ENCODE measurements around the gene GFPT2. TPM values are rescaled to one million over a fixed set of nuclear protein-coding genes. Genes with fewer than 3 reads are reported as not detected.

Gene GFPT2
- total RNA-seq (10 to 100 TPM in 1 of 4 donors, 1 to 10 TPM in 3; 2.3 to 25.6 (median 7.0) TPM), polyA plus RNA-seq (5.7 TPM)
- long read RNA-seq, donor 1, transcript GFPT2-201 (19 exons, 3,093 nt), result major isoform, 11 of 19 reads
- long read RNA-seq, donor 1, partial matches to known transcripts, result 5 of 19 reads
- long read RNA-seq, donor 1, other reads (novel, unspliced or antisense), result 3 of 19 reads
- long read RNA-seq, donor 2, transcript GFPT2-201 (19 exons, 3,093 nt), result major isoform, 7 of 8 reads
- long read RNA-seq, donor 2, partial matches to known transcripts, result 0 of 8 reads
- long read RNA-seq, donor 2, other reads (novel, unspliced or antisense), result 1 of 8 reads
- long read RNA-seq, donor 3, transcript GFPT2-201 (19 exons, 3,093 nt), result major isoform, 118 of 182 reads
- long read RNA-seq, donor 3, partial matches to known transcripts, result 23 of 182 reads
- long read RNA-seq, donor 3, other reads (novel, unspliced or antisense), result 41 of 182 reads
- long read RNA-seq, donor 4, partial matches to known transcripts, result 1 of 2 reads
- long read RNA-seq, donor 4, other reads (novel, unspliced or antisense), result 1 of 2 reads

DNA sequence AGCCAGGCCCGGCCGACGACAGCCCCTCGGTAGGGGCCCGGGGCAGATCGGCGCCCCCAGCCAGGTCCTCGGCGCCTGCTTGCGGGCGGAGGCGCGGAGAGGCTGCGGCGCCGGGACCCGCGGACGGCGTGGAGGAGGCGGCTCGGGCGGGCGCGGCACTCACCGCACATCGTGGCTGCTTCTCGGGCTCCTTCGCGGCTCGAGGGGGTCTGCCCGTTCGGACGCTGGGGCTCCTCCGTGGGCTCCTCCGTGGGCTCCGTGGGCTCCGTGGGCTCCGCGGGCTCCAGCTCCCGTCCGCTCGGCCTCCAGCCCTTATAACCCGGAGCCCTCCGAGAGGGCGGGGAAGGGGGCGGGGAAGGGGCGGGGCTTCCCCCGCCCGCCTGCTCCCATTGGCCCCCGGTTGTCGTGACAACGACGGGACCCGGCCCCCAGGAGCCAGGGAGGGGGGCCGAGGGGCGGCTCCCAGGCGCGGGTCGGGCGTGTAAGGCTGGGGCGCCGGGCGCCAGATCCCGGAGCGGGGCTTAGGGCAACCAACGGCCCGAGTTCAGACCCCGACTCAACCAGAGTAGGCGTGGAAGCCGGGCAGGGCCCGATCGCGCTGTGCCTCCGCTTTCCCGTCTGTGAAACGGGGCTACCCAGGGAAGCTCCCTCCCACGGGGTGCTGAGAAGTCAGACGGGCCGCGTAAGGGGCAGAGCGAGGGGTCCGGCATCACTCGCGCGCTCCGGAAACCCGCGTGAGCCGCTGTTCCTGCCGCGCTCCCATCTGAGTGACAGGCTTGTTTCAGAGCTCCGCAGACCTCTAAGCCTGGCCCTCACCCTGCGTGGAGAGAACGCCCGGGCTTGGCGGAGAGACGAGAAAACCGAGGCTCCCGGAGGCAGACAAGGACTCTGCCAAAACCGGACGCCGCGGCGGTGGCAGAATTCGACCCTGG lies at the start of gene GFPT2:
Gene GFPT2, minus strand, starts transcription at position 289 of the 932 bp plus-strand sequence. Its CDS starts 119 bp downstream, at position 170.
- Histone ChIP-seq H3K4me3 (ENCODE audit: low read length) (peak within 1 kb of the TSS; percentile 55), H3K27ac (ENCODE audit: low read length) (no peak within 1 kb of the TSS), H3K9me3 (ENCODE audit: control insufficient read depth, low read length) (no peaks in the 10 kb centered on the region), H3K27me3 (ENCODE audit: control insufficient read depth, insufficient read depth) (no peaks in the 10 kb centered on the region), H3K4me1 (ENCODE audit: control insufficient read depth, insufficient read depth, low read length) (no peaks in the 10 kb centered on the region)
- 1% methylated on average over 106 of the region's 106 CpGs for WGBS
- DNase-seq, result peak; percentile 89 to 94 (median 93)
- peak; percentile 96 to 97 for ATAC-seq
- intact Hi-C loops (cut with DNase I), result no loop called here

DNA sequence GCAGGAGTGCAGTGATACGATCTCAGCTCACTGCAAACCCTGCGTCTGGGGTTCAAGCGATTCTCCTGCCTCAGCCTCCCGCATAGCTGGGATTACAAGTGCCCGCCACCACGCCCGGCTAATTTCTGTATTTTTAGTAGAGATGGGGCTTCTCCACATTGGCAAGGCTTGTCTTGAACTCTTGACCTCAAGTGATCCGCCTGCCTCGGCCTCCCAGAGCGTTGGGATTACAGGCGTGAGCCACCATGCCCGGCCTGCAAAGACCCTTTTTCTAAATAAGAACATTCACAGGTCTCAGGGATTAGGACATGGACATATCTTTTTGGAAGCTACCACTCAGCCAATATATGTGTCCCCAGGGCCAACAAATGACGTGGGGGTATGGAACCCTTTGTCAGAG lies 49.6 kb upstream of the GFPT2 start:
- Histone ChIP-seq H3K4me1 (ENCODE audit: control insufficient read depth, insufficient read depth, low read length) (no peaks in the 10 kb centered on the region), H3K9me3 (ENCODE audit: control insufficient read depth, low read length) (peaks cover 3% of the 10 kb centered on the region), H3K4me3 (ENCODE audit: low read length) (no peak overlapping the region), H3K27ac (ENCODE audit: low read length) (no peak overlapping the region), H3K27me3 (ENCODE audit: control insufficient read depth, insufficient read depth) (no peaks in the 10 kb centered on the region)
- DNase-seq (no peak), ATAC-seq (no peak)
- WGBS, result 93% methylated on average over 13 of the region's 13 CpGs
- intact Hi-C loops (cut with DNase I), result no loop called here

DNA sequence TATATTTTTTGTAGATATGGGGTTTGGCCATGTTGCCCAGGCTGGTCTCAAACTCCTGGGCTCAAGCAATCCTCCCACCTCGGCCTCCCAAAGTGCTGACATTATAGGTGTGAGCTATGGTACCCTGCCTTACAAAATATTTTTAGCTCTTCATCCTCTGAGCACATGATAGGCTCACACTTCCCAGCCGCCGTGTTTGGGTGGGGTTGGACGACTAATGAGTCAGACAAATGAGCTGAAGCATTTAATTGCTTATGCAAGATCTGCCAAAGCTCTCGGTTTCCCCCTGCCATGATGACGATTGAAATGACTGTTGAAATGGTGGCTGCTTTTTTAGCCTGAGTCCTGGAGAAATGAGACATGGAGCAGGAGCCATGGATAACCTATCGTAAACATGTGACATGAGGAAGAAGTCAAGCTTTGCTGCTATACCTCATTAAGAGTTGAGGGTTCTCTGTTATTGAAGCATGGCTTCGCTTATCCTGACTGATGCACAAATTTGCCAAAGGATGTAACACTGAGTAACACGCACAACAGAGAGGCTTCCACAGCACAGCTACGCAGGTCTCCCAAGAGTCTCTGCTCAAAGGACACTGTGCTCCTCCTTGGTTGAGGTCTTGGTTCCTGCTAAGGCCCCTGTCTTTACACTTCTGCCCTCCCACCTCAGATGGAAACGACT lies 48.2 kb upstream of the GFPT2 start:
- WGBS, result 89% methylated on average over 11 of the region's 11 CpGs
- DNase-seq, result no peak
- Histone ChIP-seq H3K4me1 (ENCODE audit: control insufficient read depth, insufficient read depth, low read length) (no peaks in the 10 kb centered on the region), H3K9me3 (ENCODE audit: control insufficient read depth, low read length) (peaks cover 3% of the 10 kb centered on the region), H3K4me3 (ENCODE audit: low read length) (no peak overlapping the region), H3K27ac (ENCODE audit: low read length) (no peak overlapping the region), H3K27me3 (ENCODE audit: control insufficient read depth, insufficient read depth) (no peaks in the 10 kb centered on the region)
- intact Hi-C loops (cut with DNase I), result no loop called here
- no peak for ATAC-seq

DNA sequence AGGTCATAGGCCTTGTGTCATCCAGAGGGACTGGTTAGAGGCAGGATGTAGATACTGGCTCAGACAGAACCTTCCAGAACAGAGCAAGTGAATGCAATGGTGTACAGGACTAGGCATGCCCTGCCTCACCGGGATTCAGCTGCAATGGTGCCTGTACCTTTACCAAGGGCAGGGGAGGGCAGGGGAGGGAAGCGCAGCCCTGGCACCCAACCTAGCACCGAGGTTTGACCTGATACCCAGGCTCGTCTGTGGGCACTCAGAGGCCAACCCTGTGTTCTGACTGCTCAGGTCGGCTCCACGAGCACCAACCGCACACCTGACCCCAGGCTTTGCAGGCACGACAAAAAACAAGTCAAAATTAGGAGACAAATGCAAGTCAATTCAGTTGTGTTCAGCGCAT lies 47.3 kb upstream of the GFPT2 start:
- DNase-seq (no peak), ATAC-seq (no peak)
- Histone ChIP-seq H3K4me3 (ENCODE audit: low read length) (no peak overlapping the region), H3K9me3 (ENCODE audit: control insufficient read depth, low read length) (peaks cover 3% of the 10 kb centered on the region), H3K4me1 (ENCODE audit: control insufficient read depth, insufficient read depth, low read length) (no peaks in the 10 kb centered on the region), H3K27me3 (ENCODE audit: control insufficient read depth, insufficient read depth) (no peaks in the 10 kb centered on the region), H3K27ac (ENCODE audit: low read length) (no peak overlapping the region)
- intact Hi-C loops (cut with DNase I), result no loop called here
- WGBS, result 78% methylated on average over 9 of the region's 9 CpGs

DNA sequence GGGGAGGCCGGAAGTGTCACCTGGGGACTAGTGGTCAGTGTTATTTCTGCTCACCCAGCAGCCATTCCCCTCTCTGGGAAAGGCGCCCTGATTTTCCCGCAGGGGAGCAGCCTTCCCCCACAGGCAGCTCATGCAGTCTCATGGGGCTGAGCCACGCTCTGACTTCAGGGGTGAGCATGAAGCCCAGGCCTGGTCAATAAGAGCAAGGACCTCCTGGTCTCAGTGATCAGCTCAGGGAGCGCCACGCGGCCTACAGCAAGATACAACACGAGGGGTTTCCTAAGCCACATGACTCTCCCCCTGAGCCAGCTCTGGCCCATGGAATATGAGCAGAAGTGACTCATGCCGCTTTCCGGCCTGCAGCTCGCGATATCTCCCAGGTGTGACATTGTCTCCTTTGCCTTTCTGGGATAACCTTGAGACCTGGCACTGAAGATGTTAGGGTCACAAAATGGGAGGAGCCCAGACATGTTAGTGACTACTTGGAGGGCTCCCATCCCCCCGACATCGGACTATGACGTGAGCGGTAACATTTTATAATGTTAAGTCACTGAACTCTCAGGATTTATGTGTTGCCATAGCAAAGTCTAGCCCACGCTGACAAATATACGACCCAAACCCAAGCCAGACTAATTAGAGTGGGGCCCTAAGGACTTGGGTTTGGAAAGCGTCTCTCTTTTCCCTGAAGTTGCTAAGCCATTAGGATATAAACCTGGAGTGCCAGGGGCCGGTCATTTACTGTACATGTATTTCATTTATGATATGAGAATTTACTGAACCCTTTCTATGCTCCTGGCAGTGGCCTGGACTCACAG lies 46.5 kb upstream of the GFPT2 start:
- Histone ChIP-seq H3K27ac (ENCODE audit: low read length) (no peak overlapping the region), H3K4me1 (ENCODE audit: control insufficient read depth, insufficient read depth, low read length) (no peaks in the 10 kb centered on the region), H3K4me3 (ENCODE audit: low read length) (no peak overlapping the region), H3K27me3 (ENCODE audit: control insufficient read depth, insufficient read depth) (no peaks in the 10 kb centered on the region), H3K9me3 (ENCODE audit: control insufficient read depth, low read length) (peaks cover 3% of the 10 kb centered on the region)
- 82% methylated on average over 20 of the region's 20 CpGs for WGBS
- intact Hi-C loops (cut with DNase I), result no loop called here
- DNase-seq (no peak), ATAC-seq (no peak)

DNA sequence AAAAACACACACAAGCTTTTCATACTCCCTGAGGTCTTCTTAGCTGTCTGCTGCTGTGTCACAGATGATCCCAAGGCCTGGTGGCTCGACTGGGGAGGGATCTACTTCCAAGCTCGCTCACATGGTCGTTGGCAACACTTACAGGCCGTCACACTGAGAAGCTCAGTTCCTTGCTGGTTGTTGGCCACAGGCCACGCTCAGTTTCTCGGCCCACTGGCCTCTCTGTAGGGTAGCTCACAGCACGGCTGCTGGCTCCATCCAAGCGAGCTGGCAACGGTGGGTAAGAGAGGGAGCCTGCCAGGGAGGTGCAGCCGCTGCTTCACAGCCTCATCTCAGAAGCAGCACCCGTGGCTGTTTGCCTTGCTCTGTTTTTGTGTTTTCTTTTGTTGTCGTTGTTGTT lies 43.8 kb upstream of the GFPT2 start:
- 68% methylated on average over 12 of the region's 12 CpGs for WGBS
- intact Hi-C loops (cut with DNase I), result no loop called here
- Histone ChIP-seq H3K4me1 (ENCODE audit: control insufficient read depth, insufficient read depth, low read length) (no peaks in the 10 kb centered on the region), H3K9me3 (ENCODE audit: control insufficient read depth, low read length) (peaks cover 3% of the 10 kb centered on the region), H3K27ac (ENCODE audit: low read length) (no peak overlapping the region), H3K27me3 (ENCODE audit: control insufficient read depth, insufficient read depth) (no peaks in the 10 kb centered on the region), H3K4me3 (ENCODE audit: low read length) (no peak overlapping the region)
- ATAC-seq (no peak), DNase-seq (no peak)

DNA sequence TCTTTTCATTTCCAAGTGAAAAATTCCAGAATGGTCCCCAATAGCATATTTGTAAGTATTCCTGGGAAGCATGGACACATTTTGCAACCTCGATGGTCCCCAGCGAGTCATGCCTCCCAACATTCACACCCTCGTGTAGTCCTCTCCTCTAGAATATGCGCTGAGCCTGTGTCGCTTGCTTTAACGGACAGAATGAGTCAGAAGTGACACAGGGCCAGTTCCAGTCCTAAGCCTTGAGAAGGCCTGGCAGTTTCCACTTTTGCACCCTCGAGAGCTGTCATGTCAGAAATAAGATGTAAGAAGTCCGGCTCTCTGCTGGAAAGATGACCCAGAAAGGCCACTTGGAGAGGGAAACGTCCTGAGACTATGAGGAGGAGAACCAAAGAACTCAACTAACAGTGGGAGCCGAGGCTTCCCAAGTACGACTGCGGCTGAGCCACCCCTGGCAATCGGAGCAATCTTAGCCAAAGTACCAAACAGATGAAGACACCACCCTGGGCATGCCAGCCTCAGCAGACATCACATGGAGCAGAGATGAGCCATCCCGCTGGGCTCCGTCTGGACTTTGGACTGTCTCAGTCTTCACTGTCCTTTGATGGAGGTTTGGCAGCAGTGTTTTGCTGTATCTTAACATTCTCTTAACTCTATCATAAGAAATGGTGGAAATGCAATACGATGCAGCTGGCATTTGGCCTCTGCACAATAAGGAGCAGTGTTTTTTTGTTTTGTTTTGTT lies 42.6 kb upstream of the GFPT2 start:
- DNase-seq, result peak in 2 of 3 donors; percentile 45 to 59
- peak; percentile 68 to 76 for ATAC-seq
- no peaks in the 10 kb centered on the region for H3K9me3 ChIP-seq (ENCODE audit: control insufficient read depth, low read length)
- intact Hi-C loops (cut with DNase I), result no loop called here
- 68% methylated on average over 16 of the region's 16 CpGs for WGBS
- H3K27me3 ChIP-seq (ENCODE audit: control insufficient read depth, insufficient read depth), result no peaks in the 10 kb centered on the region
- H3K4me1 ChIP-seq (ENCODE audit: control insufficient read depth, insufficient read depth, low read length), result no peaks in the 10 kb centered on the region
- H3K4me3 ChIP-seq (ENCODE audit: low read length), result no peak overlapping the region
- H3K27ac ChIP-seq (ENCODE audit: low read length), result no peak overlapping the region

DNA sequence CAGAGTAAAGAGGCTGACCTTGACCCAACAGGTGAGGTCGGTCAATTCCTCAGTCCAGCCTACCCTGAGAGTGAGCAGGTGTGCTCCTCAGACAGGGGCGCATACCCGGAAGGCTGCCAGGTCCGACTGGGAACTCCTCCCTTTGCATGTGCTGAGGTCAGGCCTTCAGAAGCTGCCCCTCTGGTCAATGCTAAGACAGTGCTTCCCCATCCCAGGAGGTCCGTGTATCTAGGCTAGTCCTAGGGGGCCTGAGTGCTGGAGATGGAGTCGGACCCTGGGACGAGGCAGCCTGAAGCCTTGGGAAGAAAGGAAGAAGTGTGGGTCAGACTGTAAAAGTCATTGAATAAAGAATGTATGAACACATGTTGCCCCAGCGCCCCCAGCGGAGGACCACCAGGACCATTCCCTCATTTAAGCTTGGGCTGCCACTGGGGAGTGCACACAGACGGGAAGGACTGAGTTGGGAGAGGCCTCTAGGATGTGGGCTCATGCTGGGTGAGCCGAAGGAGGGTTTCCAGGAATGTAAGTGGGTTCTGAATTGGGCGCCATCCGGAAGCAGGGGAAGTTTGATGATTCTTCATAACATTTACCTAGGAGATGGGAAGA lies 41.0 kb upstream of the GFPT2 start:
- intact Hi-C loops (cut with DNase I), result no loop called here
- ATAC-seq (no peak), DNase-seq (peak in 1 of 3 donors; percentile 35)
- Histone ChIP-seq H3K4me3 (ENCODE audit: low read length) (no peak overlapping the region), H3K4me1 (ENCODE audit: control insufficient read depth, insufficient read depth, low read length) (no peaks in the 10 kb centered on the region), H3K27ac (ENCODE audit: low read length) (no peak overlapping the region), H3K9me3 (ENCODE audit: control insufficient read depth, low read length) (no peaks in the 10 kb centered on the region), H3K27me3 (ENCODE audit: control insufficient read depth, insufficient read depth) (no peaks in the 10 kb centered on the region)
- WGBS, result 86% methylated on average over 13 of the region's 13 CpGs

DNA sequence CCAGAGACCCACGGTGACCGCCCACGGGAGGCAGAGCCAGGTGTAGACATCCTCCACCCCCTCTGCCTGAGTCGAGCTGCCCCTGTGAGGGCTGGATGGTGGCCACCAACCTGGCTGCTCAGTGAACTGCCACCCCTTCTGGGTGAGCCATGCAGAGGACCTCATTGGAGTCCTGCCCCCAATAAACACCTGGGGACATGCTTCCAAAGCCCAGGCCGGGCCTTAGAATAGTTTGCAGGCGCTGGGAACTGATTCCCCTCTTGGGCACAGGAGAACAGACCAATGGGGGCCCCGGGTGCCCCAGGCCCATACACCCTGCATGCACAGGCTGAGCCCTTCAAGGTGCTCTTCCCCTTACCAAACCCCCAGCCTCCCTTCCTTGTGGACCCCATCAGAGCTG lies 38.1 kb upstream of the GFPT2 start:
- Histone ChIP-seq H3K4me1 (ENCODE audit: control insufficient read depth, insufficient read depth, low read length) (no peaks in the 10 kb centered on the region), H3K27ac (ENCODE audit: low read length) (no peak overlapping the region), H3K4me3 (ENCODE audit: low read length) (no peak overlapping the region), H3K27me3 (ENCODE audit: control insufficient read depth, insufficient read depth) (no peaks in the 10 kb centered on the region), H3K9me3 (ENCODE audit: control insufficient read depth, low read length) (no peaks in the 10 kb centered on the region)
- intact Hi-C loops (cut with DNase I), result no loop called here
- ATAC-seq (no peak), DNase-seq (no peak)
- 87% methylated on average over 7 of the region's 7 CpGs for WGBS

Data from right cardiac atrium (tissue), 5 donors.